ENCODE measurements around the gene PLCL1.

DNA sequence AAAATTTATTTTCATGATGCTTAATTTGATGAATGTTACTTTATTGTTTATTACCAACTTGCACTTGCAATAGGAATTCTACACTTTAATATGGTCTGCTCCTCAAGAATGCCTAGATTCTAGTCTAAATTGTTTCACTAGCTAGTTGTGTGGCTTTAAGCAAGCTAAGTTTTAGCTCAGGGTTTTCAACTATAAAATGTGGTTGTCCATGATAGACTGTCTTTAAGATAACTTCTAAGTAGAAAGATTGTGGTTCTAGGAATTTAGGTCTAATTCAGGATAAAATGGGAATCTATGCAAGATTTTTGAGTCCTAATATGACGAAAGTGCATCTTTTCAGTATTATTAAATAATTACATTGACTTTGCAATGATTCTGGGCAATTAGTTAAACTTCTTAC is 294.0 kb downstream of the PLCL1 start:
- no peak for TF ChIP-seq POLR2A (IDR thresholded peaks at IDR 0.05; ENCODE audit: extremely low read depth, insufficient read length)
- TF ChIP-seq, protein P1, sequence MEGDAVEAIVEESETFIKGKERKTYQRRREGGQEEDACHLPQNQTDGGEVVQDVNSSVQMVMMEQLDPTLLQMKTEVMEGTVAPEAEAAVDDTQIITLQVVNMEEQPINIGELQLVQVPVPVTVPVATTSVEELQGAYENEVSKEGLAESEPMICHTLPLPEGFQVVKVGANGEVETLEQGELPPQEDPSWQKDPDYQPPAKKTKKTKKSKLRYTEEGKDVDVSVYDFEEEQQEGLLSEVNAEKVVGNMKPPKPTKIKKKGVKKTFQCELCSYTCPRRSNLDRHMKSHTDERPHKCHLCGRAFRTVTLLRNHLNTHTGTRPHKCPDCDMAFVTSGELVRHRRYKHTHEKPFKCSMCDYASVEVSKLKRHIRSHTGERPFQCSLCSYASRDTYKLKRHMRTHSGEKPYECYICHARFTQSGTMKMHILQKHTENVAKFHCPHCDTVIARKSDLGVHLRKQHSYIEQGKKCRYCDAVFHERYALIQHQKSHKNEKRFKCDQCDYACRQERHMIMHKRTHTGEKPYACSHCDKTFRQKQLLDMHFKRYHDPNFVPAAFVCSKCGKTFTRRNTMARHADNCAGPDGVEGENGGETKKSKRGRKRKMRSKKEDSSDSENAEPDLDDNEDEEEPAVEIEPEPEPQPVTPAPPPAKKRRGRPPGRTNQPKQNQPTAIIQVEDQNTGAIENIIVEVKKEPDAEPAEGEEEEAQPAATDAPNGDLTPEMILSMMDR (IDR thresholded peaks at IDR 0.05; ENCODE audit: low read depth, low read length), result no peak
